Tibial nerve (tissue), 4 donors: ENCODE data around the gene ANOS1.

Experiments
- CTCF ChIP-seq, 5 experiments: fragments of 200-600 bp in 3 of 5; fragments of 450-650 bp in 2 of 5; sonication (generic) in 3 of 5; IDR thresholded peaks; one replicate each; pipeline ENCODE4 v1.5.1; 2016 to 2019; ENCODE audit warnings: antibody characterized with exemption in 5 of 5, mild to moderate bottlenecking in 3 of 5, moderate library complexity in 2 of 5
- EP300 ChIP-seq, 2 donors: sonication (generic); formaldehyde crosslinking; IDR thresholded peaks; one replicate each; pipeline ENCODE4 v1.6.1; 2017; ENCODE audit warnings: antibody characterized with exemption in 2 of 2, mild to moderate bottlenecking in 1 of 2
- POLR2A ChIP-seq, 2 donors: fragments of 450-650 bp; IDR thresholded peaks; one replicate each; pipeline ENCODE4 v1.6.1; 2017; ENCODE audit warnings: antibody characterized with exemption in 2 of 2, mild to moderate bottlenecking in 2 of 2, moderate library complexity in 2 of 2

- no peak for TF ChIP-seq CTCF (IDR thresholded peaks at IDR 0.05)
- no peak for TF ChIP-seq POLR2A (IDR thresholded peaks at IDR 0.05)
- no peak for TF ChIP-seq EP300 (IDR thresholded peaks at IDR 0.05)
These were observed 42.5 kb downstream of the ANOS1 start for GRCh38 chrX:8689473-8689872.
